Osteoblast (primary cell): ENCODE measurements around the gene FBRSL1. TPM values are rescaled to one million over a fixed set of nuclear protein-coding genes. Genes with fewer than 3 reads are reported as not detected.

ENCODE experiments used
- DNase-seq: peaks from one replicate; pipeline ENCODE4 v3.0.0; 2011; ENCODE audit warnings: low spot score, mixed read lengths; ENCODE audit not compliant: insufficient read length; ENCODE audit errors: missing footprints
- H2AFZ ChIP-seq: 2 replicates; pipeline ENCODE4 v1.6.0; 2011; ENCODE audit warnings: mild to moderate bottlenecking, low read length
- H3K27ac ChIP-seq: 2 replicates; pipeline ENCODE4 v1.5.1; 2011; ENCODE audit warnings: mild to moderate bottlenecking, low read depth, low read length, moderate library complexity
- H3K27me3 ChIP-seq: 2 replicates; pipeline ENCODE4 v1.6.0; 2012; ENCODE audit warnings: mild to moderate bottlenecking, control low read depth, inconsistent platforms, low read length, moderate library complexity; ENCODE audit not compliant: insufficient read depth
- H3K36me3 ChIP-seq: 2 replicates; pipeline ENCODE4 v1.5.1; 2011; ENCODE audit warnings: mild to moderate bottlenecking, low read length, control low read depth, moderate library complexity; ENCODE audit not compliant: insufficient read depth
- H3K4me1 ChIP-seq: 2 replicates; pipeline ENCODE4 v1.5.1; 2011; ENCODE audit warnings: mild to moderate bottlenecking, low read length, control low read depth, moderate library complexity; ENCODE audit not compliant: insufficient read depth
- H3K4me2 ChIP-seq: 2 replicates; pipeline ENCODE4 v1.6.0; 2011; ENCODE audit warnings: mild to moderate bottlenecking, low read length; ENCODE audit not compliant: insufficient read depth
- H3K4me3 ChIP-seq: fragments of 200-600 bp; sonication (generic); 3 replicates; pipeline ENCODE4 v1.5.1; 2012; ENCODE audit warnings: mild to moderate bottlenecking, low read length, inconsistent platforms; ENCODE audit not compliant: insufficient read depth
- H3K79me2 ChIP-seq: 2 replicates; pipeline ENCODE4 v1.6.0; 2012; ENCODE audit warnings: mild to moderate bottlenecking, low read length, control low read depth, inconsistent platforms; ENCODE audit not compliant: insufficient read depth
- H3K9me3 ChIP-seq: 2 replicates; pipeline ENCODE4 v1.5.1; 2011; ENCODE audit warnings: low read depth, low read length, control low read depth
- H4K20me1 ChIP-seq: 2 replicates; pipeline ENCODE4 v1.6.0; 2012; ENCODE audit warnings: mild to moderate bottlenecking, low read length, control low read depth; ENCODE audit not compliant: insufficient read depth
- CTCF ChIP-seq: IDR thresholded peaks from 2 replicates; pipeline ENCODE4 v1.5.1; 2011; ENCODE audit warnings: mild to moderate bottlenecking, low read depth, low read length, moderate library complexity; ENCODE audit errors: extremely low read depth
- total RNA-seq: library from RNA; depleted of rRNA; stranded (reverse); fragments of >200 nt; gene quantifications from 2 replicates; pipeline ENCODE4 v1.2.3, GENCODE V29; 2012

Gene FBRSL1
- total RNA-seq, 1 donor, result 12.3 TPM

- Histone ChIP-seq H3K4me3 (no peak overlapping the region), H3K36me3 (no peaks in the 10 kb centered on the region), H3K27ac (no peak overlapping the region), H3K4me1 (no peaks in the 10 kb centered on the region), H3K4me2 (no peak overlapping the region), H2AFZ (no peak overlapping the region), H4K20me1 (no peaks in the 10 kb centered on the region), H3K27me3 (peaks cover 3% of the 10 kb centered on the region), H3K9me3 (no peaks in the 10 kb centered on the region), H3K79me2 (no peaks in the 10 kb centered on the region)
- no peak for TF ChIP-seq CTCF
- DNase-seq, result peak; percentile 84
Measured at GRCh38 chr12:132477703-132478432, 12.1 kb upstream of the FBRSL1 start.

- DNase-seq, result no peak
- Histone ChIP-seq H3K4me1 (no peaks in the 10 kb centered on the region), H3K36me3 (no peaks in the 10 kb centered on the region), H3K79me2 (no peaks in the 10 kb centered on the region), H4K20me1 (no peaks in the 10 kb centered on the region), H3K9me3 (no peaks in the 10 kb centered on the region), H3K27me3 (peaks cover 3% of the 10 kb centered on the region), H3K27ac (no peak overlapping the region), H2AFZ (no peak overlapping the region), H3K4me2 (no peak overlapping the region), H3K4me3 (no peak overlapping the region)
- no peak for TF ChIP-seq CTCF
Measured at GRCh38 chr12:132478433-132478803, 11.5 kb upstream of the FBRSL1 start.

- Histone ChIP-seq H3K36me3 (no peaks in the 10 kb centered on the region), H4K20me1 (no peaks in the 10 kb centered on the region), H3K27ac (no peak overlapping the region), H3K79me2 (no peaks in the 10 kb centered on the region), H2AFZ (no peak overlapping the region), H3K9me3 (no peaks in the 10 kb centered on the region), H3K4me1 (no peaks in the 10 kb centered on the region), H3K4me3 (no peak overlapping the region), H3K4me2 (no peak overlapping the region), H3K27me3 (peaks cover 3% of the 10 kb centered on the region)
- DNase-seq, result peak; percentile 90
- no peak for TF ChIP-seq CTCF
Measured at GRCh38 chr12:132478845-132479244, 11.1 kb upstream of the FBRSL1 start.

GRCh38 chr12:132479291-132479690, 10.7 kb upstream of the FBRSL1 start:
- Histone ChIP-seq H2AFZ (no peak overlapping the region), H3K27ac (no peak overlapping the region), H3K79me2 (no peaks in the 10 kb centered on the region), H3K36me3 (no peaks in the 10 kb centered on the region), H3K4me3 (no peak overlapping the region), H4K20me1 (no peaks in the 10 kb centered on the region), H3K27me3 (peaks cover 3% of the 10 kb centered on the region), H3K9me3 (no peaks in the 10 kb centered on the region), H3K4me1 (no peaks in the 10 kb centered on the region), H3K4me2 (no peak overlapping the region)
- DNase-seq, result no peak
- TF ChIP-seq CTCF, result no peak
